ENCODE measurements around the gene BHLHE23.

DNA sequence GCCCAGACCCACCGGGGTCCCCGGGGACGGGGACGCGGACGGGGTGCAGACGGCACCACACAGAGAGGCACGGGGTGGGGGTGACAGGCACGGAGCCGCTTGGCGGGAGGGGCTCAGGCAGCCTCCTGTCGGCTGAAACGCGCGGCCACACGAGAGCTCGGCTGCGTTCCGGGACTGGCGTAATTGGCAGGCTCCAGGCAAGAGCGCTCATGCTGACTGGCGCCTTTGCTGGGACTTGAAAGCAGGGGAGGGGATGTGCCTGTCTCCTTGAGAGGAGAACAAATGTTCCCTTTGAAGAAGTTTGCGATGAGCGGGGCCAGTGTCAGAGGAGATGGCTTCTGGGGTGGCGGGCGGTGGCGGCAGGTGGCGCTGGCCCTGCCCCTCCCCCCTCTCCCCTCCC lies 25.8 kb downstream of the BHLHE23 start:
- TF ChIP-seq, protein P1, sequence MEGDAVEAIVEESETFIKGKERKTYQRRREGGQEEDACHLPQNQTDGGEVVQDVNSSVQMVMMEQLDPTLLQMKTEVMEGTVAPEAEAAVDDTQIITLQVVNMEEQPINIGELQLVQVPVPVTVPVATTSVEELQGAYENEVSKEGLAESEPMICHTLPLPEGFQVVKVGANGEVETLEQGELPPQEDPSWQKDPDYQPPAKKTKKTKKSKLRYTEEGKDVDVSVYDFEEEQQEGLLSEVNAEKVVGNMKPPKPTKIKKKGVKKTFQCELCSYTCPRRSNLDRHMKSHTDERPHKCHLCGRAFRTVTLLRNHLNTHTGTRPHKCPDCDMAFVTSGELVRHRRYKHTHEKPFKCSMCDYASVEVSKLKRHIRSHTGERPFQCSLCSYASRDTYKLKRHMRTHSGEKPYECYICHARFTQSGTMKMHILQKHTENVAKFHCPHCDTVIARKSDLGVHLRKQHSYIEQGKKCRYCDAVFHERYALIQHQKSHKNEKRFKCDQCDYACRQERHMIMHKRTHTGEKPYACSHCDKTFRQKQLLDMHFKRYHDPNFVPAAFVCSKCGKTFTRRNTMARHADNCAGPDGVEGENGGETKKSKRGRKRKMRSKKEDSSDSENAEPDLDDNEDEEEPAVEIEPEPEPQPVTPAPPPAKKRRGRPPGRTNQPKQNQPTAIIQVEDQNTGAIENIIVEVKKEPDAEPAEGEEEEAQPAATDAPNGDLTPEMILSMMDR (IDR thresholded peaks at IDR 0.05): no peak
- TF ChIP-seq POLR2A (IDR thresholded peaks at IDR 0.05): no peak

Measured in vagina (tissue), 2 donors.